GM18517 (cell line): ENCODE data around the gene SRSF7.
"Not testable (repeated sequence)": the region's sequence is repeated elsewhere in the genome, so short reads cannot be mapped to it uniquely, and the experiment has no call there.

ENCODE experiments used
- ATAC-seq: cut with Tn5 transposase; IDR thresholded peaks from one replicate; pipeline ENCODE4 v1.9.1; 2021; ENCODE audit warnings: mild to moderate bottlenecking, moderate library complexity; ENCODE audit not compliant: unreplicated experiment

SRSF7 gene

GRCh38 chr2:38754506-38754905 lies 3.3 kb upstream of the SRSF7 start:
- no peak for ATAC-seq

DNA sequence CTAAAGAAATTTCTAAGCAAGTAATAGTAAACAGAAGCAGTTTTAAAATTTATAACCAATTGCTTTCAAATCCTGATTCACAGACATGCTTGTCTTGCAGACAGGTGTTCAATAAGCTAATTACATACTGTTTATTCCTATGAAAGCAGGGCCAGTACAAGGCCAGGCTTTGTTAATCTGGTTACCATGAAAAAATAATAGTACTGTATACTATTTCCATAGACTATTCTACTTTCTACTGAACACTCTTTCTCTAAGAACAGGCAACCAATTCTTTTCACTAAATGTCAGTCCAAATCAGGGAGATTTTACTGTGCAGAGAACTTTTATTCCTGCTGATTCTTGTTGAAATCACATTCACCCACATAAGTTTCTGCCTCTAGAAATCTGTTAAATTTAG lies 2.9 kb upstream of the SRSF7 start:
- ATAC-seq, result no peak

GRCh38 chr2:38751596-38752410 lies 642 bp upstream of the SRSF7 start:
- ATAC-seq, result no peak

DNA sequence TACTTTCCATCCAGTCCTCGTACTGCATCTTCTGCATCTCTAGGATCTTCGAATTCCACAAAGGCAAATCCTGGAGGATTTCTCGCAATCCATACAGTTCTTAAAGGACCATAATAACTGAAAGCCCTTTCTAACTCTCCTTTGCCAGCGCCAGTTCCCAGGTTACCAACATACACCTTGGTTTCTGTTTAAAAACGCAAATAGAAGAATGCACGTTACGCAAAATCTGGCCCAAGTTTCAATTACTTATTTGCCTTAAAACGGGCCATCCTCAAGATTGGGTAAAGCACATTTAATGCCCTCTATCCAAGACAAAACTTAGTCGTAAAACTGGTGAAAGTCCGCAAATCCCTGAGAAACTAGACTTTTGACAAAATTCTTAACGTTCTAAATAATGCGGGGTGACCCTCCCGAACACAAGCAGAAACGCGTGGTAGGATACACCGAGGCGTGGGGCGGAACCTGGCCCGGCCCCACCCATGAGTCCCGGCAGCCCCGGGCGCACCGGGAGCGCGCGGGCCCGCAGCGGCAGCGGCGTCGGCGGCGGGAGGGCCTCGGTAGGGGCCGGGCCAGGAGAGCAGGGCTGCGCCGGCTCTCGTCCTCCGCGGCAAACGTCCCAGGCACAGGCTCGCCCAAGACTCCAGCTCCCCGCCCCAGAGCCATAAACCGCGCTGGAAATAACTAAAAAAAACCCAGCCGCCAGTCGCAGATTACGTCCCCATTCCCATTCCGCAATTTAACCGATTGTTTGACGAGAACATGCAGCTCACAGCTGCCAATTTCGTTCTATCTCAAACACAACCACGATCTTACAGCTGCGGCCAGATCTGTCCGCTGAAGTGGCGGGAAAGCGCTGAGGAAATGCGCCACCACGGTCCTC lies 910 bp downstream of the SRSF7 start:
- ATAC-seq, result peak; percentile 3

DNA sequence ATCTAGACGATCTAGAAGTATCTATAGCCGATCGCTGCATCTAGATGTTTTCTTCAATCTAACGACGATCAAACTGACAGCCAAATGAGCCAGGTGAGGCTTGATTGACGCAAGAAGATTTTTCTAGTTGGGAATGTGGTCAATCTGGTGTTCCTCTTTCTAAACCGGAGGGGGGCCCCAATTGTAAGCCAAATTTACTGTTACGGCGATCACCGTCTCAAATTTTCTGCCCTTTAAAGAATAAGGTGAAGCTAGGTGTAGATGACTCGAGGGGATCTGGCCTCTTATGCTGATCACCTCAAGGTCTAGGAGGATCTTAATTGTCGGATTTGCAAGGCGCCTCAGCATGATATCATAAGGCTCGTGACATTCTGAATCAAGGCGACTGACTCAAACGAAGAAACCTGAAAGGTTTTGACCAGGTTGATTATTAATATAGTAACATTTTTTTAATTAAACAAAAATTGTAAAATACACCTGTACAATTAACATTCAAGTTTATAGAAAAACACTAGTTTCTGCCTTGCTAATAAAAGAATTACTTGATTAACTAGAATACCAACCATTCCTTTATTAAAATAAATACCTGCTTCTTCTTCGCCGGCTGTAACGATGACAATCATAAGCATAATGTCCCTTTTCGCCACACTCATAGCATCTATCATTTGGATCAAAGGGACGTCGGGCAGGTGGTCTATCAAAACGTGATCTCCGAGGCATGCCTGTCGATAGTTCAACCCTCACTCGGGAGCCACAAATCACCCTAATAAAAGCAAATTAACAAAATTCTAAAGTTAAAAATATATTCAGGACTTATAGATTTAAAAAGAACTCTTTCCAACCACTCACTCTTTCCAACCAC lies 2.0 kb downstream of the SRSF7 start:
- ATAC-seq, result no peak

DNA sequence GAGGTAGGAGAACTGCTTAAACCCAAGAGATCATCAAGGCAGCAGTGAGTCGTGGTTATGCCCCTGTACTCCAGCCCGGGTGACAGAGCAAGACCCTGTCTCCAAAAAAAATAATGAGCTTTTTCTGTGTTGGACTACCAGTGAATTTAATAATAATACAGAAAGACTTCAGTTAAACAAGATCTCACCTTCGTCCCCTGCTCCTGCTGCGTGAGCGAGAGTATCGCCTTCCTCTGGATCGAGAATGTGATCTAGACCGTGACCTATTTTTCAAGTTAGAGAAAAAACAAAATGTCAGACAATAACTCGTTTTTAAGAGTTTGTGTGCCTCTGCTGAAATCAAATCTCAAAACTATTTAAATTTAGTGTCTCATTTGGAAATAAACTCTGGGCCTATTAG lies 2.8 kb downstream of the SRSF7 start:
- no peak for ATAC-seq

- no peak for ATAC-seq
Observed at GRCh38 chr2:38747819-38748218, 3.3 kb downstream of the SRSF7 start.

DNA sequence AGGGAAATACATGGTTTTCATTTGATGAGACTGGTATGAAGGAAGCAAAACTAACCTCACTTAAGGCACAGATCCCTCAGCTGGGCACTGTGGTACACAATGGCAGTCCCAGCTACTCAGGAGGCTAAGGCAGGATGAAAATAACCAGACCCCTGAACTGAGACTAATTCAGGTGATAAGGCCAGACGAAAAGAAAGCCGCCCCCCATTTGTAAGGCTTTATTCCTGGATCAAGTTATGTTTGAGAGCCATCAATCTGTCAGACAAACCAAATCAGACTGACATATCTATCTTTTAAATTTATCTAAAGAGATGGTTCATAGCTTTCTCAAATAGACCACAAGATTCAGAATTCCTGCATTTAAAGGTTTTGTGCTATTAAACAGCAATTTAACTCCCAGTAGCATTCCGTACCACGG lies 4.1 kb downstream of the SRSF7 start:
- no peak for ATAC-seq

- ATAC-seq, result no peak
Observed at GRCh38 chr2:38745267-38745666, 5.9 kb downstream of the SRSF7 start.

- no peak for ATAC-seq
Observed at GRCh38 chr2:38744399-38744780, 6.8 kb downstream of the SRSF7 start.

DNA sequence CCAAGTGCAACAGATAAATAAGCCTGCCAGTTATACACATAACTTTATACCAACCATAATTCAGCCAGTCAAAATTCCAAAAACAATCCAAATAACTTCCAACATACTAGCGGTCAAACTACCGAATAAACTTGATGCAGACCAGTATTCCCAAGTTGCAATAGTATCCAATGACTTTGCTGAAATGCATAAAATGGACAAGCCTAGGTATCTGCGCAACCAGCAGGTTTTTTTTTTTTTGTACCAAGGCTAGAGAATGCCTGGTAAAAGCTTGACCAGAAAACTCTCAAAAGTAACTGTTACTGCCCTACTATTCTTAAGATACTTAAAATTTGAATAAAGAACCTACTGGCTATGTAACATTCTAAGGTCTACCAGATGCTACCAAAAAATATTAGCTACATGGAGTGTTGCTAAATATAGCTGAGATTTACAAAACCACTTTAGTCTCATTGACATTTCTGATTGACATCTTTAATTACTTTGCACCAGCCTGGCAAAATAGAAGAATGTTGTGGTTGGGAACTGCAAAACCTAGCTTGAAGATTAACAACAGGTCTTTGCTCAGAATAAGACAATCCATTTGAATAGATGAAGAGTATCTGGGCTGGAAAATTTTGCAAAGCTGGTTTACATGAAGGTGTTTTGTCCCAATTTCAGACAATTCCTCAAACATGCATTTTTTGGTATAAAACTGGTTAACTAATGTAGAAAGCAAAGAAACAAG lies 7.3 kb downstream of the SRSF7 start:
- no peak for ATAC-seq

DNA sequence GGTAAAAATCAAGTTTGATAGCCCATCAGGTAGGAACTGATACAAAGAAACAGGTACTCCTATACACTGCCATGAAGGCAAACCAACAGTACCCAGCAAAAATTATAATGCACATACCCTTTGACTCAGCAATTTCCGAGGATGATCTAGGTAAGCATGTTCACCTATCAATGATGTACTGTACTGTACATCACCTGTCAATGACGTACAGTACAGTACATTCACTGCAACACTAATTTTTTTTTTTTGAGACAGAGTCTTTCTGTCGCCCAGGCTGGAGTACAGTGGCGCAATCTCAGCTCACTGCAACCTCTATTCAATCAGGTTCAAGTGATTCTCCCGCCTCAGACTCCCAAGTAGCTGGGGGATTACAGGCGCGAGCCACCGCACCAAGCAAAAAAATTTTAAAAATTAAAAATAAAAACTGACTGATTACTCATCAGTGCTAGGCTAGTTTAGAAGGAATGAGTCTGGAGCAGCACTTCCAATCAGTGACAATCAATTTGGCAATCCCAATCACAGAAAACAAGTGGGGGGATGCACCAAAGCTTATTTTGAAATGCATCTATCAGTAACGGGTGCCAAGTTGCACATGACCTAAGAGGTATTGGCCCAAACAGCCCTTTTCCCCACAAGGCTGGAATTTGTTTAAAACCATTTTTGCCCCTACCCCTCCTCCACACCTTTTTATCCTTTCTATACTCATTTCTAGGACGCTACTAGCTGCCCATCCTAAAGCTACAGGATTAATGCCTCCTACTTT lies 8.2 kb downstream of the SRSF7 start:
- ATAC-seq, result no peak

DNA sequence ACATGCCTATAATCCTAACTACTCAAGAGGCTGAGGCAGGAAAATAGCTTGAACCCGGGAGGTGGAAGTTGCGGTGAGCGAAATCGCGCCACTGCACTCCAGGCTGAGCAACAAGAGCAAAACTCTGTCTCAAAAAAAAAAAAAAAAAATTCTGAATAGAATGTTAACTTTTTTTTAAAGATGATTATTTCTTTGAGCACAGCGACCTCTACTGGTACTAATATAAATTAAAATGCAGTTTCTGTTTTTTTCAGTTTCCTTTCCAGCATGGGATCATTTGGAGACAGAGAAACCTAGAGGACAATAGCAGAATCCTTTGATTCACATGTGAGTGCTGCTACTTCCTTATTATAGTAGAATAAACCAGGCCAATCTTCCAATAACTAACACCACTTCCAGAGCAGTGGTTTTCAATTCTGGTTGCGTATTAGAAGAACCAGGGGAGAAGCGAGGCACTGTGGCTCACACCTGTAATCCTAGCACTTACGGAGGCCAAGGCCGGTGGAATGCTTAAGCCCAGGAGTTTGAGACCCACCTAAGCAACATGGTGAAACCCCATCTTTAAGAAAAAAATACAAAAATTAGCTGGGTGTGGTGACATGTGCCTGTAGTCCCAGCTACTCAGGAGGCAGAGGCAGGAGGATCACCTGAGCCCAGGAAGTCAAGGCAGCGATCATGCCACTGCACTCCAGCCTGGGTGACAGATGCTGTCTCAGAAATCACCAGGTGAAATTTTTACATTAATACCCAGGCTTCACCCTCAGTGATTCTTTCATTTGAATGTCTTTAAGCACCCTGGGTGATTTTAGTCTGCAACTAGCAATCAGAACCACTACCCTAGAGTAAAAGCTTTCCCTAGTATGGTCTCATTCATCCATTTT lies 10.1 kb downstream of the SRSF7 start:
- ATAC-seq, result no peak

- ATAC-seq, result no peak
Observed at GRCh38 chr2:38739524-38739923, 11.6 kb downstream of the SRSF7 start.

GRCh38 chr2:38737925-38738324 lies 13.2 kb downstream of the SRSF7 start:
- no peak for ATAC-seq

DNA sequence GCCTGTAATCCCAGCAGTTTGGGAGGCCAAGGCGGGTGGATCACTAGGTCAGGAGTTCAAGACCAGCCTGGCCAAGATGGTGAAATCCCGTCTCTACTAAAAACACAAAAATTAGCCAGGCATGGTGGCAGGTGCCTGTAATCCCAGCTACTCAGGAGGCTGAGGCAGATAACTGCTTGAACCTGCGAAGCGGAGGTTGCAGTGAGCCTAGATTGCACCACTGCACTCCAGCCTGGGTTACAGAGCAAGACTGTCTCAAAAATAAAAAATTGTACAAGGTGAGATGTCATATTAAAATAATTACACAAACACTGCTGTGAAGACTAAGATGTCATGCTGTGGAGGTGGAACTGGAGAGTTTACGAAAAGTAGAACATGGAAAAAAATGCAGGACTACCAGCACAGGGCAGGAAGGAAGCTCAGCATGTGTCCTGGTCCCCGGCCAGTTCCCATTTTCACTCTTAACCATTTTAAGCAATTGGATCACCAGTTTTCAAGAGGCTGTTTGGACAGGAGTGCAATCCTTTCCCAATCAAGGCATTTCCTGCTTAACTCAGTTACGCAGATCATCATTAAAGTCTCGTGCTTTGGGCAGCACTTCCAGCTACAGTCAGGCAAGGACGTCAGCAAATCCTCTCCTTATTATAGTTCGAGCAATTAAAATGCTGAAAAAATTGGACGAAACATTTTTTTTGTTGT lies 14.0 kb downstream of the SRSF7 start:
- ATAC-seq, result not testable (repeated sequence)

GRCh38 chr2:38735999-38736320 lies 15.2 kb downstream of the SRSF7 start:
- no peak for ATAC-seq

DNA sequence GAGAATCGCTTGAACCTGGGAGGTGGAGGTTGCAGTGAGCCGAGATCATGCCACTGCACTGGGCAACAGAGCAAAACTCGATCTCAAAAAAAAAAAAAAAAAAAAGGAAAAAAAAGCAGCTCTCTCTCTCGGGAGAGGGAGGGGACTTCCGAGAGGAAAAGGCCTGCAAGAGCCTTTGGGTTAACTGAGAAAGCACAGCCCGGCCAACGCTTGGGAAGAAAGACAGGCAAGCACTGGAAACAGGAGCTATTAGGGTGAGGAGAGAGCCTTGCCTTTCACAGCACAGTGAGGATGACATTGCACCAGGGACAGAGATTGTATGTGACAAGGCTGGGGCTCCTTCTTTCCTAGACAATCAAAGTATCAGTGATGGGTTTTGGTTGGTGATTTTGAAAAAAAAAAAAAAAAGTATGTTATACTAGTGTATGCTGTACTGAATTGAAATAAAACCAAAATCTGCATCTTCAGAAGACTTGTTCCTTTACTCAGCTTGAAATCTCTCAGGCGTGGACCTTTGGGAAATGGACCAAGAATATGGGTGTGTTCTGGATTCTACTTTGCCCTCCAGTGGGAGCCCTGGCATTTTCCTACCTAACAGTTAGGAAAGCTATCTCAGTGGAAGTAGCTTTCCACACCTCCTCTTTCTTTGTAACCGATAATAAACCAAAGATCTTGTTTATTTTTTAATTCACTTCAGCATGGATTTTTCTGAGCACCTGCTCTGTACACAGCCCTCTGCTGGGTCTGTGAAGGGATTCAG lies 16.7 kb downstream of the SRSF7 start:
- ATAC-seq, result no peak
